ENCODE results near the gene HOXB6.

The HOXB6 gene

DNA sequence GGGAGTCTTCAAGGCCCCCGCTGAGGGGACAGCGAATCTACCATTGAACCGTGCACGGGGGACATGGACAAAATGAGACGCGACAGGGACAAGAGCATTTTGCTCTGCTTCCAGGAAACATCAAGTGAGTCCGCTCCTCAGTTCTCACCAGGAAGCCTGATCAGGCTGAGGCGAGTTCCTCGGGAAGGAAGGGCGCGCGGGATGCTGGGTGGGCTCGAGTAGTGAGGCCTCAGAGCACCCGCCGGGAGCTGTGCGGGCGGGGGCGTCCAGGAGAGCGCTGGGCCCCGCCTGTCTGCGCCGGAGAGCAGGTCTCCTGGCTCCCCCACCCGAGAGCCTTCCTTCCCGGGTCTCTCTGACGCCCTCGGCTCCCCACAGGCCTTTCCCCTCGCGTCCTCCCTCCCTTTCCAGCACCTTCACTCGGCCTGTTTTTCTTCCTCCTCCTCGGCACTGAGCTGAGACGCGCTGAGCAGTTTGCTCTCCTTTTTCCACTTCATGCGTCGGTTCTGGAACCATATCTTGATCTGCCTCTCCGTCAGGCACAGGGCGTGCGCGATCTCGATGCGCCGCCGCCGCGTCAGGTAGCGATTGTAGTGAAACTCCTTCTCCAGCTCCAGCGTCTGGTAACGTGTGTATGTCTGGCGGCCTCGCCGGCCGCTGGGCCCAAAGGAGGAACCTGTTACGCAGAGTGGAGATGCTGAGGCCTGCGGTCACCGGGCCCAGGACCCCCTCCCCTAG is 8.6 kb downstream of the HOXB6 start:
- Histone ChIP-seq H3K9me3 (ENCODE audit: insufficient read depth, low read depth, low read length) (no peaks in the 10 kb centered on the region), H3K4me3 (ENCODE audit: low read length) (no peak overlapping the region), H3K36me3 (ENCODE audit: insufficient read depth, low read length) (no peaks in the 10 kb centered on the region), H3K27me3 (ENCODE audit: insufficient read depth, low read length) (peaks cover 100% of the 10 kb centered on the region), H3K9ac (ENCODE audit: low read depth, low read length) (no peak overlapping the region), H3K27ac (ENCODE audit: low read depth, low read length) (no peak overlapping the region), H3K4me1 (ENCODE audit: insufficient read depth, low read length) (peaks cover 15% of the 10 kb centered on the region)
- WGBS: 2% methylated on average over 54 of the region's 54 CpGs

DNA sequence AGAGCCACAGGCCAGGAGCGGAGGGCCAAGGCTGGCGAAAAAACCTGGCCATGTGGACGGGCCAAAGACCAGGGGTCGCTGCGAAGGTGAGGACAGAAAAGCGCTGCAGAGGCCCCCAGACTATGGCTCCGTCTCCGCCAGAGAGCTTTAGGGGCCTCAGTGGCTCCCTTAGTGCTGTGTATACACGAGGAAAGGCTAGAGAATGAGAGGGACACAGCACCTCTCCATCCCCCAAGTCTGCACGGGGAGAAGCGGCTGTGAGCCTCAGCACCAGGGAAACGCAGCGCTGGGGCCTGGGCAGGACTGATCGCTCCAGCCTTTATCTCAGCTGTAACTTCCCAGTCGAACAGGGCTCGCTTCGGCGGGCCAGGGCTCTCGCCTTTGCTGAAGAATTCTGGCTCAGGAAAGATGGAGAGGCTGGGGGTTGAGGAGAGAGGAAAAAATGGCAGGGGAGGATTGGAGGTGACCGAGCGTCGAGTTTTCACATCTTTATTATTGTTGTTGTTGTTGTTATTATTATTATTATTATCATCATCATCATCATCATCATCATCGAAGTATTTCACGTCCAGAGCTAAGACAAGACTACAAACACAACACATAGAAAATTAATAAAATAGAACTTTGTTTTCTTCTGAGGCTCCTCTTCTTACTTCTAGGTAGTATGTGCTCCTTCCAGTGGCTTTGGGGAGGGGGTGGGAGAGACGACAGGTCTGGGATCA is 9.3 kb downstream of the HOXB6 start:
- H3K9ac ChIP-seq (ENCODE audit: low read depth, low read length): no peak overlapping the region
- peaks cover 100% of the 10 kb centered on the region for H3K27me3 ChIP-seq (ENCODE audit: insufficient read depth, low read length)
- H3K27ac ChIP-seq (ENCODE audit: low read depth, low read length): no peak overlapping the region
- H3K4me1 ChIP-seq (ENCODE audit: insufficient read depth, low read length): peaks cover 15% of the 10 kb centered on the region
- H3K9me3 ChIP-seq (ENCODE audit: insufficient read depth, low read depth, low read length): no peaks in the 10 kb centered on the region
- no peaks in the 10 kb centered on the region for H3K36me3 ChIP-seq (ENCODE audit: insufficient read depth, low read length)
- 8% methylated on average over 20 of the region's 25 CpGs for WGBS
- H3K4me3 ChIP-seq (ENCODE audit: low read length): no peak overlapping the region

DNA sequence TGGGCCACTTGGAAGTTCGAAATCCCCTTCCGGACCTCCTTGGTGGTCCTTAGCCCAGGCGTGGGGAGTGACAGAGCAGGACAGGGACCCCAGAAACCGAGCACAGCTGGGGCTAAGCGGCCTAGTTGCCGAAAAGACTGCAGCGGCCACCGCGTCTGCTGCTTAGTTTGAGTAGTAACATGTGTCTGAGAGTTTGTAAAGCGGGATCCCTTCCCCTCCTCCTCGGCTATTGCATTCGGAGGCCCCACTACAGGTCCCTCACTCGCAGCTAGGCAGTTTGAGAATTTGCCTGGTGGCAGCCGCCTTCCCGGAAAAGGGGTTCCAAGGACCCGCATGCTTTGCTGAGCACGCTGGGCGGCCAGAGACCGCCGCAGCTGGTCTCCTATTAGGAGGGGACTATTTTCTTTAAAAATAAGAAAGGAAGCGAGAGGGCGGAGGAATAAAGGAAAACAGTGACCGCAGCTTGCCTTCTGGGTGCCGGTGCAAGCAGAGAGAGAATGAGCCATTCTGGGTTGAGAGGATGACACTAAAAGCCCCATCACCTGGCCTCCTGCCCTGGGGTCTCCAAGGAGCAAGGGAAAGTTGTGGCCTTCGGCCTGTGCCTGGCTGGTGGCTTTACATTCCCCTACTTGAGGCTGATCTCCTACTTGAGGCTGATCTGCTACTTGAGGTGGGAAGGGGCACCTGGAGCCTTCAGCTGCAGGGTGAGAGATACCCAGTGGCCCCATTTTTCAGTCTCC is 10.1 kb downstream of the HOXB6 start:
- Histone ChIP-seq H3K9ac (ENCODE audit: low read depth, low read length) (no peak overlapping the region), H3K27me3 (ENCODE audit: insufficient read depth, low read length) (peaks cover 100% of the 10 kb centered on the region), H3K4me3 (ENCODE audit: low read length) (no peak overlapping the region), H3K36me3 (ENCODE audit: insufficient read depth, low read length) (no peaks in the 10 kb centered on the region), H3K27ac (ENCODE audit: low read depth, low read length) (no peak overlapping the region), H3K9me3 (ENCODE audit: insufficient read depth, low read depth, low read length) (no peaks in the 10 kb centered on the region), H3K4me1 (ENCODE audit: insufficient read depth, low read length) (peaks cover 15% of the 10 kb centered on the region)
- 5% methylated on average over 25 of the region's 25 CpGs for WGBS

DNA sequence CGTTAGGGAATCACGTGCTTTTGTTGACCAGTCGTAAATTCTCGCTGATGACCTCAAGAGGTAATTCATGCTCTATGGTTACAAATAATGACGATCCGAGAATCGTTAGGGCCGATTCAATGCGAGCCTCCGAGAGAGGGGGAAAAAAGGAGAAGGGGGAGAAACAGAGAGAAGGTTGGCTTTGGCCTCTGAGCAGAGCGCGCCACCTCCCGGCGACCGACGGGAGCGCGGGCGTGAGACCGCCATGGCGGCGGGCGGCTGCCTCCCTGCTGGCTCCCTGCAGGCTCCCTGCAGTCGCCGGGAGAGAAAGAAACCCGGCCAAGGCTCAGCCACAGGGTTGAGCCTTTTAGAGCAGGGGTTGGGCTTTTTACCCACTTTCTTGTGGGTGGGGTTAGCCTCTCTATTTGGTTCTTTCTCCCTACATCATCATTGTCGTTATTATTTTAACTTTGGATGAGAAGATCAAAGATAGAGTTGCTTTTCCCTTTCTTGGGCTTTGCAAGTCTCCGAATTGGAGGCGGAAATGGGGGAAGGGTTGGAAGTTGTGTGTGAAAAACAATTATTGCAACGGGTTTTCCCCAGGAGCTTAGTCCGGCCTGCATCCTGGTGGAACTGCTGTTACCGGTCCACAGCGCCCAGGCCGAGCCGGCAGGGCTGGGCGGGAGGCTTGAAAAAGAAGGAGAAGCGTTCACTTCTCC is 10.8 kb downstream of the HOXB6 start:
- WGBS: 1% methylated on average over 37 of the region's 37 CpGs
- Histone ChIP-seq H3K4me3 (ENCODE audit: low read length) (peak overlapping the region; percentile 4; the same call in 1 of the 2 replicates), H3K27me3 (ENCODE audit: insufficient read depth, low read length) (peaks cover 100% of the 10 kb centered on the region), H3K4me1 (ENCODE audit: insufficient read depth, low read length) (peaks cover 15% of the 10 kb centered on the region), H3K9me3 (ENCODE audit: insufficient read depth, low read depth, low read length) (no peaks in the 10 kb centered on the region), H3K36me3 (ENCODE audit: insufficient read depth, low read length) (no peaks in the 10 kb centered on the region), H3K9ac (ENCODE audit: low read depth, low read length) (no peak overlapping the region), H3K27ac (ENCODE audit: low read depth, low read length) (no peak overlapping the region)

DNA sequence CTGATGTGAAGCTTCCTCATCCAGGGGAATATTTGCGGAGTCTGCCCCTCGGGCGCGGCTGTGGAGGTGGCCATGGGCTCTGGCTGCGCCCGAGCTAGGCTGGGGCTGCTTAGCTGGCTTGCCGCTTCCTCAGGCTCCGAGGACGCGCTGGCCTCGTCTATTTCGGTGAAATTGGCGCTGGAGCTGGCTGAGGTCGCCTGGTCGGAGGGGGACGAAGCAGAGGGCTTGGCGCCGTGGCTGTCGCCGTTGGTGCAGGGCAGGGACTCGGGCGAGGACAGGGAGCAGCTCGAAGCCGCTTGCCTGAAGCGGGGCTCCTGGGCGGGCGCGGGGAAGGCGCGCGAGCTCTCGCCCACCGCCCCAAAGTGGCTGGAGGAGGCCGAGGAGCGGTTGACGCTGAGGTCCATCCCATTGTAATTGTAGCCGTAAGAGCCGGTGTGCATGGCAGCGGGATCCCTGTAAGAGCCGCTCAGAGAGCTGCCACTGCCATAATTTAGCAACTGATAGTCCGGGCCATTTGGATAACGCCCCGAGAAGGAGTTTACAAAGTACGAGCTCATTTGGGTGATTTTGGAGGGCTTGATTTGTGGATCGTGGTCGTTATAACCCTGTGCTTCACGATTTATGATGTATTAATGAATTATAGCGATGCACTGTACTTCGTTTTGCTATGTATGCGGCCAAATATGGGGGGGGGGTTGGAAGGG is 11.5 kb downstream of the HOXB6 start, which contains the start of gene HOXB5:
Gene HOXB5 (minus strand): TSS at position 654 of the 704 bp plus-strand sequence. CDS start 97 bp downstream, at position 557.
- no peaks in the 10 kb centered on the region for H3K9me3 ChIP-seq (ENCODE audit: insufficient read depth, low read depth, low read length)
- no peaks in the 10 kb centered on the region for H3K36me3 ChIP-seq (ENCODE audit: insufficient read depth, low read length)
- H3K4me1 ChIP-seq (ENCODE audit: insufficient read depth, low read length): peaks cover 15% of the 10 kb centered on the region
- no peak within 1 kb of the TSS for H3K9ac ChIP-seq (ENCODE audit: low read depth, low read length)
- H3K27ac ChIP-seq (ENCODE audit: low read depth, low read length): no peak within 1 kb of the TSS
- H3K27me3 ChIP-seq (ENCODE audit: insufficient read depth, low read length): peaks cover 100% of the 10 kb centered on the region
- H3K4me3 ChIP-seq (ENCODE audit: low read length): peak within 1 kb of the TSS; percentile 4; the same call in 1 of the 2 replicates
- WGBS: 2% methylated on average over 50 of the region's 50 CpGs

DNA sequence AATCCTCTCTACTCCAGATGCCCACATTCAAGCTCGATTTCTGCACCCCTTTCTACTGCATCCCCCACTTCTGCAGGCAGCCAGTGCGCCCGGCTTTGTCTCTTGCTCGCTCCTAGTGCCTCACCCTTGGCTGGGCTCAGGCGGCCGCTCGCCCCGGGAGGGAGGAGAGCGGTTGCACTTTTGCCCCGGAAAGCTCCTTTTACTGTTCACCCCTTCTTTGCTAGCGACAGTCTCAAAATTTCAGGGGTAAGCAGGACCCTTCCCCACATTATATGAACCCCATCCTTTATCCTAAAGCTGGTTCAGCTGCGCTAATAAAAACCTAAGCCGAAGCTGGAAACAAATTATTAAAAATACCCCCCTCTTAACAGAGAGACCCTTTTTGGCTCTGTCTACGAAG is 12.2 kb downstream of the HOXB6 start:
- Histone ChIP-seq H3K27me3 (ENCODE audit: insufficient read depth, low read length) (peaks cover 100% of the 10 kb centered on the region), H3K9me3 (ENCODE audit: insufficient read depth, low read depth, low read length) (no peaks in the 10 kb centered on the region), H3K9ac (ENCODE audit: low read depth, low read length) (no peak overlapping the region), H3K4me1 (ENCODE audit: insufficient read depth, low read length) (peaks cover 15% of the 10 kb centered on the region), H3K36me3 (ENCODE audit: insufficient read depth, low read length) (no peaks in the 10 kb centered on the region), H3K4me3 (ENCODE audit: low read length) (no peak overlapping the region), H3K27ac (ENCODE audit: low read depth, low read length) (no peak overlapping the region)
- WGBS: 13% methylated on average over 14 of the region's 14 CpGs

DNA sequence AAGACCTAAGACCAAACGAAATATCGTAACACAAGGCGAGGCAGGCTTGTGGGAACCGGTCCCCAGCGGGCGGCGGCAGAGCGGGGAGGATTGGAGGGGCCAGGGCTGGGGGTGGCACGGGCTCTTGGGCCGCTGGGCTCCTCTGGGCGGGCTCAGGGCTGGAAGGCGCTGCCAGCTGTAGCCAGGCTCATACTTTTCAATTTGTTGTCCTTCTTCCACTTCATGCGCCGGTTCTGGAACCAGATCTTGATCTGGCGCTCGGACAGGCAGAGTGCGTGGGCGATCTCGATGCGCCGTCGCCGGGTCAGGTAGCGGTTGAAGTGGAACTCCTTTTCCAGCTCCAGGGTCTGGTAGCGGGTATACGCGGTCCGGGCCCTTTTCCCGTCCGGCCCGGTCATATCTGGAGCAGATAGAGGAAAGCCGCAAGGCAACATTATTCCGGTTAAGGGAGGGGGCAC is 12.7 kb downstream of the HOXB6 start:
- Histone ChIP-seq H3K9ac (ENCODE audit: low read depth, low read length) (no peak overlapping the region), H3K36me3 (ENCODE audit: insufficient read depth, low read length) (no peaks in the 10 kb centered on the region), H3K27me3 (ENCODE audit: insufficient read depth, low read length) (peaks cover 100% of the 10 kb centered on the region), H3K4me3 (ENCODE audit: low read length) (no peak overlapping the region), H3K9me3 (ENCODE audit: insufficient read depth, low read depth, low read length) (no peaks in the 10 kb centered on the region), H3K4me1 (ENCODE audit: insufficient read depth, low read length) (peaks cover 15% of the 10 kb centered on the region), H3K27ac (ENCODE audit: low read depth, low read length) (no peak overlapping the region)
- 5% methylated on average over 32 of the region's 33 CpGs for WGBS

DNA sequence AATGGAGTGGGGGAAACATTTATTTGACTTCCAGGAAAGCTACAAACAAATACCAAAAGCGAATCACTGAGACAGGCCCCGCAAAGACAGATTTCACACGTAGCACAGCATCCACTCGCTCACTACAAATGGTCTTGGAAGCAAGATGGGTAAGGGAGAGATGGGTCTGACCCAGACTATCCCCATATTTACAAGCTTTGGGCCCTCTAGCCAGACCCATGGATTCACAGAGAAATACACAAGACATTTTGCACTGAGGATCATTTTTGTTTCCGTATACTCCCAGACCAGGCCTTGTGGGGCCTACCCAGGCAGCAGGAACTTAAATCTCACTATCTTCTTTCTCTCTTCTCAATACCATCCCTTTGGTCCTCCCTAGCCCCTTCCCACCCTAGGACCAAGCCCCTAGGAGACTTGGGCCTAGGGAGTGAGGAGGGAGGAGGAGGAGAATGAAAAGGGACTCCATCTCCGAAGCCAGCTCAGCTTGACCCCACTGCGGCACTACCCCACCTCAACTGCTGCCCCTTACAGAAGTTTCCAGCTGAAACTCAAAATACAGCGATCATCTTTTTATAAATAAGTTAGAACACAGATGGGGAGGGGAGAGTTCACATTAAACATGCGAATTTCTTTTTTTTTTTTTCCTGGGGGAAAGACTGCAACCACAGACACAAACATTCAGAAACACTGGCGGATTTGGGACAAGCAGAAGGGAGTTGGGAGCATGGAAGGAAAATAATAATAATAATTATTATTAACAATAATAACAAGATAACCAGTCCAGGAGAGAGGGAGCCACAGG is 13.3 kb downstream of the HOXB6 start:
- H3K27me3 ChIP-seq (ENCODE audit: insufficient read depth, low read length): peaks cover 100% of the 10 kb centered on the region
- no peaks in the 10 kb centered on the region for H3K36me3 ChIP-seq (ENCODE audit: insufficient read depth, low read length)
- no peak overlapping the region for H3K4me3 ChIP-seq (ENCODE audit: low read length)
- no peak overlapping the region for H3K9ac ChIP-seq (ENCODE audit: low read depth, low read length)
- no peaks in the 10 kb centered on the region for H3K9me3 ChIP-seq (ENCODE audit: insufficient read depth, low read depth, low read length)
- 75% methylated on average over 5 of the region's 10 CpGs for WGBS
- H3K27ac ChIP-seq (ENCODE audit: low read depth, low read length): no peak overlapping the region
- peaks cover 13% of the 10 kb centered on the region for H3K4me1 ChIP-seq (ENCODE audit: insufficient read depth, low read length)

DNA sequence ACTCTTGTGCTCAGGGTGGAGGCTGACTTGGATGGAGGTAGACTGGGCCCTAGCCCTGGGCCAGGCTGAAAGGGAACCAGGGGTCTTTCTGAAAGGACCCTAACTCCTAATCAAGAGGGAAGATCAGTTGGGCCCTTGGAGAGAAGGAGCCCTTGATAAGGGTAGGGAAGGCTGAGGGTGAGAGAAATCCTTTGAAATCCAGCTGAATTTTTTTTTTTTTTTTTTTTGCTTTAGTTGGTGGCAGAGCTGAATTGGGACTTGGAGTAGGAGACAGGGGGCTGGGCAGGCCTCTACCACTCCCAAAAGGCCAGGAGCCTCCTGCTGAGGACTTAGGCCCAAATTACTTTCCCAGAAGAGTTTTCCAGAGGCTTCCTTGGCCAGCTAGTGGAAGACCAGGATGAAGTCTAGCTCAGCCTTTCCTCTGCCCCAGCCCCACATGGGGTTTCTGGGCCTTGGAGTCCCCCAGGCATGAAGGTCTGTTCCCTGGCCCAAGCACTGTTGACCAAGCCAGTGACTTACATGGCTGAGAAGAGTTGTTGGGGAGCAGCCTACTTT is 14.1 kb downstream of the HOXB6 start:
- Histone ChIP-seq H3K4me3 (ENCODE audit: low read length) (no peak overlapping the region), H3K36me3 (ENCODE audit: insufficient read depth, low read length) (no peaks in the 10 kb centered on the region), H3K4me1 (ENCODE audit: insufficient read depth, low read length) (peaks cover 7% of the 10 kb centered on the region), H3K9ac (ENCODE audit: low read depth, low read length) (no peak overlapping the region), H3K27ac (ENCODE audit: low read depth, low read length) (no peak overlapping the region), H3K27me3 (ENCODE audit: insufficient read depth, low read length) (peaks cover 100% of the 10 kb centered on the region), H3K9me3 (ENCODE audit: insufficient read depth, low read depth, low read length) (no peaks in the 10 kb centered on the region)
